GM10266 (cell line): Measurements from ENCODE around the gene TPD52L1.
A peak's percentile ranks its signal among the peaks of the same experiment; 100 is the strongest.

ENCODE experiments used
- DNase-seq: peaks from one replicate; pipeline ENCODE4 v3.0.0; 2012; ENCODE audit errors: extremely low spot score
- TF ChIP-seq, protein P1 (sequence below): IDR thresholded peaks from 2 replicates; pipeline ENCODE4 v1.5.1; 2012; ENCODE audit warnings: mild to moderate bottlenecking, low read depth; ENCODE audit not compliant: control insufficient read depth, insufficient read depth; ENCODE audit errors: missing control alignments

Gene TPD52L1

DNA sequence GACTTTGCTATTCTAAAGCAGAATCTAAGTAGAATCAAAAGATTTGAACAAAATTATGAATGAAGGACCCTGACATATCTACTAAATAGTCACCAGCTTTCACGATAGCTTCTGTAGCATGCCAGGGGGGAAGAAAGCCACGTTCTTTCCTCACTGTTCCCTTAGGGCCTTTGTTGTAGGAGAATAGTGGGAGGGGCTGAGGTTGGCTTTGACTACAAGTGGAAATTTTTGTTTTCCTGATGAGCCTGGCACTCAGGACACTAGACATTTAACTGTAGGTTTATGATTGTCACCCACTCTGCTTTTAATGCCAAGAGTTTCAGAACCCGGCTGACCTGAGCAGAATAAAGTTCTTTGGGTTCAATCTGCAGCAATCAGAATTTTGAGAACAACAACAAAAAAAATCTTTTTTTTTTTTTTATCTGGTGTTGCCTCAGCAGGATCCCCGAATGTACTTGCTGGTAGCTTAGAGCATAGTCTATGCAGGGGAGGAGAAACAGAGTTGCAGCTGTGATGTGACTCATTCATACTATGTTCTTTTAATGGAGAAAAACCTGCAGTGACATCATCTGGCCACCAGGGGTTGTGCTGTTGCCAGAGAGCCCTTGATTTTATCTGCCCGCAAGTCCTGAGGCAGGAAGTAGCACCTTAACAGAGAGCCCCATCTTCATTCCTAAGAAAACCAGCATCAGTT is 38.5 kb downstream of the TPD52L1 start:
- peak; percentile 54 for DNase-seq
- TF ChIP-seq, protein P1, sequence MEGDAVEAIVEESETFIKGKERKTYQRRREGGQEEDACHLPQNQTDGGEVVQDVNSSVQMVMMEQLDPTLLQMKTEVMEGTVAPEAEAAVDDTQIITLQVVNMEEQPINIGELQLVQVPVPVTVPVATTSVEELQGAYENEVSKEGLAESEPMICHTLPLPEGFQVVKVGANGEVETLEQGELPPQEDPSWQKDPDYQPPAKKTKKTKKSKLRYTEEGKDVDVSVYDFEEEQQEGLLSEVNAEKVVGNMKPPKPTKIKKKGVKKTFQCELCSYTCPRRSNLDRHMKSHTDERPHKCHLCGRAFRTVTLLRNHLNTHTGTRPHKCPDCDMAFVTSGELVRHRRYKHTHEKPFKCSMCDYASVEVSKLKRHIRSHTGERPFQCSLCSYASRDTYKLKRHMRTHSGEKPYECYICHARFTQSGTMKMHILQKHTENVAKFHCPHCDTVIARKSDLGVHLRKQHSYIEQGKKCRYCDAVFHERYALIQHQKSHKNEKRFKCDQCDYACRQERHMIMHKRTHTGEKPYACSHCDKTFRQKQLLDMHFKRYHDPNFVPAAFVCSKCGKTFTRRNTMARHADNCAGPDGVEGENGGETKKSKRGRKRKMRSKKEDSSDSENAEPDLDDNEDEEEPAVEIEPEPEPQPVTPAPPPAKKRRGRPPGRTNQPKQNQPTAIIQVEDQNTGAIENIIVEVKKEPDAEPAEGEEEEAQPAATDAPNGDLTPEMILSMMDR: peak; percentile 76

DNA sequence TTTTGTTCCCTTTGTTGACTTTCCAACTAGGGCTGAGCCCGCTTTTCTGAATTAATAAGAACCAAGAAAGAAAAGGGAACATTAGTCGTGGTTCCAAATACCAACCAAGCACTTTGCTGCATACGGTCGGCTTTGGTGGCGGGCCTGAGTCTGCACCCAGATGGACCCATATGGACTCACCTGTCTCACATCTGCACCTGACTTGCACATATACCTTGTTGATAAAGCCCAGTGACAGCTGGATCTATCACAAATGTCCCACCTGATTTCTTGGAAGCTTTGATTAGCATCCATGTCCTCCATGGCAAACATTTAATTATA is 39.0 kb downstream of the TPD52L1 start:
- TF ChIP-seq, protein P1: no peak
- DNase-seq: no peak

DNA sequence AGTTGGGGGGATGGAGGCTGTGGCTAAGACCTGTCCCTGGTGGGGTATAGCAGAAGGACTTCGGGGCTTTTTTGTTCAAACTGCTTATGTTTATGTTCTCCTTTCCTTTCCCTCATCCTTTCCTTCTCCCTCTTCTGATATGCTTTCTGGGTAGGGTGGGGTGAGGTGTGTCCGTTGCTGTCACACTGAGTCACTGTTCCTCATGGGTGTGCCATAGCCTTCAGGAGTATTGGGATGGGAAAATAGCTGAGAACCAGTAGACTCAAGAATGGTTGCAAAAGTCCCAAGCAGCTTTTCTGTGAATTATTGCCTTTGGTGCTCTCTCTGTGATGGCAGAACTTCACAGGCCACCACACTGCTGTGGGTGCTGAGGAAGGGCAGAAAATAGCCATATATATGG is 39.6 kb downstream of the TPD52L1 start:
- TF ChIP-seq, protein P1: no peak
- DNase-seq: no peak

DNA sequence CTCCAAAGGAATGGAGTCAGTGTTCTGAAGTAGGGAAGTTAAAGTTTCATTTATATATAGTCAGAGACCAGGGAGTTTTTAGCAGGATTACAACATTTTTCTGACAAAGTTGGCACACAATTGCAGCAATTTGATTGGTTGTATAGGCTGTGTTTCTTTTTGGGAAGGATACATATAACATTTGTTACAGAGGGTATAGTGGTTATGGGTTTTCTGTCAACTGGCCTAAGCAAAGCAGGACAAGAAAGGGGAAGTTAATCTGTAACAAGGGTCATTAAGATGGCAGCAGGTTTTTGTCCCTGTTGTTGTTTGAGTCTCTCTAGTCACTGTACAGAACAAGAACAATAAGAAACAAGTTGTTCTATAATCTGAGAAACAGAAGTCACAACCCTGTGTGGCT is 41.4 kb downstream of the TPD52L1 start:
- TF ChIP-seq, protein P1: no peak
- no peak for DNase-seq

DNA sequence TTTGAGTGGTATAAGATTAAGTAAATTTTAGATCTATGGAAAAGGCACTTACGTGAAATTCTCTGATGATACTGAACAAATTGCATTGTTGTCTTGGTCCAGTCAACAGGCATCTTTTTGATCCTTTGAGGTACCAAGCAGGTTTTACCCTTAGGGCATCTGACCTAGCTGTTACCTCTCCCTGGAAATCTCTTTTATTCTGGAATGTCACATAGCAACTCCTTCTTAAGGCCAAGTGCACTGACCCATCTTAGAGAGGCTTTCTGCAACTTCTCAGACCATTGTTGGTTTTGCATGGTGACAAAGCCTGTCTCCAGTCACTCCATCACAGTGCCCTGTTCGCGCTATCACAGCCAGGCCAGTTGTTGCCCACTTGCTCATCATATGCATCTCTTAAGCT is 42.0 kb downstream of the TPD52L1 start:
- TF ChIP-seq, protein P1: no peak
- no peak for DNase-seq

DNA sequence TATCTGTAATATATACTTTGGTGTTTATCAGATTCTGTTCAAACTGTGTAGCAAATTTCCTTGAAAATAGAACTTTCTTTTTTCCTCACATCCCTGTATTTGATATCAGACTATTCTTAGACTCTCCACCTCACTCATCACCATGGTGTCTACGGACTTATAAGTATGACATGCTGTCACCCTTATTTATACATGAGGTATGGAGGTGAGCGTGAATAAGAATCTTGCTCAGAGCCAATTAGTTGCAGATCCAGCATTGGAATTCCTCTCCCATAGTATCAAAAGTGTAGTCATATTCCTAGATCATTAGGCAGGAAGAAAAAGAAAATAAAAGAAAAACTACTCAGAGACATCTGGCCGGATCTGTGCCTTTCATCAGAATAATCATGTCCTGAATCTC is 43.0 kb downstream of the TPD52L1 start:
- TF ChIP-seq, protein P1: no peak
- DNase-seq: no peak

DNA sequence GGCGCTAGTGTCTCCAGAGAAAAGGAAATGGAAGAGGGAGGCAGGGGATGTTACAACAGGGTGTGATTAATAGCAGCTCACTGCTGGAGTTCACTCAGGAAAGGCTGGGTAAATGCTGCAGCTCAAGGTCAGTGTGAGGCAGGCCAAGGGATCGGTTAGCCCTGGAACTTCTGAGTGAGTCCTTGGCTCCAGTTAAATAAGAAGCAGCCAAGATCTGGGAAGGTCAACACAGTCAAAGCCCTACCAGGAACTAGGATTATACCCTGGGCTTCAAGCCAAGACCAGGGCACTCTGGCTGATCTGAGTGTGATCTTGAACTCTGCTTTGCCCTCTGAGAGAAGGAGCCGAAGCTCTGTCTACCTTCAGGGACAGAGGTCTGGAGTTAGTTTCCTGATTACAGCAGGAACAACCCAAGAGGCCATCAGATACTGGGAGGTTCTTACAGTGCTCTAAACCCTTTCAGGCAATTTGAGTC is 44.3 kb downstream of the TPD52L1 start:
- TF ChIP-seq, protein P1: no peak
- no peak for DNase-seq
